ENCODE data around the gene ST8SIA2. TPM values are rescaled to one million over a fixed set of nuclear protein-coding genes. Genes with fewer than 3 reads are reported as not detected.

ST8SIA2 gene
- total RNA-seq, 1 experiment from 2014 or later, result 2.9 TPM

DNA sequence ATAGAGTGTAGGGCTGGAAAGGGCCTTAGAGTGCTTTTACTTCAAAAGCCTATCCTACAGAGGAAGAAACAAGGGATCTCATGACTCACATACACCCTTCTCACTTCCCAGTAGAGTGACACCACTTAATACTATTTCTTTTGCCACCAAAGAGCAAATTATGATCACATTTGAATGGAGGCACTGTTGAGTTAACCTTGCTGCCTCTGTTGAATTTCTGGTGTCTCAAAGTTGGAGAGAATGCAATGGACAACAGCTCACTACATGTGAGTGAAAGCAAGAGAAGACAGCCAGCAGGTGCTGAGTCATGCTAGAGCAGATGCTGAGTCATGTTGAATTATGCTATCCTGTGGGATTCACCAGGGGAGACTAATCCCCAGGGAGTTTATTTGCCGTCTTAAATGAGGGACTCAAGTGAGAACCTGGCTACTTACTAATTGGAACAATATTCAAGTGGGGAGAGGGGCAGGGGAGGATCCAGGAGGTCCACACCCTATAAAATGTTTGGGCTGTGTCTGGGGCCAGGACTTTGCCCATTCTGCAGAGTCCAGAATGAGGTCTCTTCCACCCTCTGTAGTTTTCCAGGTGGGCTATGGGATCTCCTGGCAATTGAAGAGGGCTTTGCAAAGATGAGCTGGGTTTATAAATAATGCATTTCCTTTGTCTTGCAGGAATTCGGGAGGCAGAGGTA is 35.8 kb downstream of the ST8SIA2 start (continued):
- TF ChIP-seq SP1 (CRISPR knock-in tag; conservative IDR thresholded peaks at IDR 0.05) (no peak), NFE2L1 (CRISPR knock-in tag; IDR thresholded peaks at IDR 0.05) (peak; percentile 55; the same call in 1 of the 2 replicates), ZBTB21 (CRISPR knock-in tag; IDR thresholded peaks at IDR 0.05; ENCODE audit: borderline replicate concordance) (no peak)

DNA sequence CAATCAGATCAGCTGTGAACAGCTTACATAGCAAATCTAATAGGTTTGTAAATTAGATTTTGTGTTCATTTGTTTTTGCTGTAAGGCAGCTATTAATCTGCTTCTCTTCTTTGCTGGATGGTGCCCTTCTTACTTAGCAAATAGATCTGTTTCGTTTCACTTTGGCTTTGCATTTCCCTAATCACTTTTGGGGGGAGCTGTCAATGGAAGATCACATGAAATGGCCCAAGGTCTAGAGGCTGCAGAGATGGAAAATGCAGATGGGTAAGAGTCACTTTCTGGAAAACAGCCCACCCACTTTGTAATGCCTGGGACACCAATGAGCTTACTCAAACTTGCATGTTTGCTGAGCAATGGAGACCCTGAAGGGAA is 36.4 kb downstream of the ST8SIA2 start:
- no peak for TF ChIP-seq SMAD3 (CRISPR knock-in tag; IDR thresholded peaks at IDR 0.05; ENCODE audit: borderline replicate concordance)
- no peak for TF ChIP-seq NFYB (CRISPR knock-in tag; conservative IDR thresholded peaks at IDR 0.05; ENCODE audit: low read depth)
- TF ChIP-seq ZBTB21 (CRISPR knock-in tag; IDR thresholded peaks at IDR 0.05; ENCODE audit: borderline replicate concordance), result no peak
- no peak for TF ChIP-seq TP53 (CRISPR knock-in tag; IDR thresholded peaks at IDR 0.05)
- TF ChIP-seq GABPB1 (CRISPR knock-in tag; IDR thresholded peaks at IDR 0.05), result no peak
- CTCF ChIA-PET, result interaction anchor here (1.0 to 1.9 kb wide), 3 partner anchors 11 to 253 kb away, joined by 3 to 6 read pairs (median 4); no protein-coding TSS in a partner anchor
- Mint-ChIP-seq H3K27me3 (ENCODE audit: low read depth) (no peaks in the 10 kb centered on the region), H3K9me3 (no peaks in the 10 kb centered on the region), H3K4me1 (peaks cover 26% of the 10 kb centered on the region), H3K36me3 (no peaks in the 10 kb centered on the region), H3K27ac (no peak overlapping the region; the same call in 1 of the 2 replicates), H3K4me3 (no peak overlapping the region)
- ATAC-seq (no peak), DNase-seq (ENCODE audit: low spot score) (no peak)
- POLR2A ChIA-PET, result no interaction called here

DNA sequence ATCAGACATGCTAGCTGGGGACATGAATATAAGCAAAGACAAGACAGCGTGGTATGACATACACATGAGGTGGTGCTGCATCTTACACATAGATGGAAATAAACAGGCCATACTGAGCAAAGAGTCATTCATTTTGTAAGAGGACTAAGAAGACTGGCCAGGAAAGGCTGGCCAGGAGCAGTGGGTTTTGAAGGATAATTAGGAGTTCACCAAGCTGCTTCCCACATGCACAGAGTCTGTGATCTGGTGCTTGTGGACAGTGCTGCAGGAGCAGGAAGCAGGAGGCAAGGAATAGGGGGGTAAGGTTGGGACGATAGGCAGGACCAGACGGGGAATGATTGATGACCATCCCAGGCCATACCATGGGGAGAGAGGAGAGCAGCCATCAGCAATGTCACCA is 41.5 kb downstream of the ST8SIA2 start:
- ChIA-PET CTCF (no interaction called here), POLR2A (no interaction called here)
- H3K36me3 Mint-ChIP-seq, result no peaks in the 10 kb centered on the region
- H3K9me3 Mint-ChIP-seq, result no peaks in the 10 kb centered on the region
- TF ChIP-seq GTF2I (CRISPR knock-in tag; conservative IDR thresholded peaks at IDR 0.05) (no peak), ATF1 (CRISPR knock-in tag; IDR thresholded peaks at IDR 0.05) (no peak), NFE2L1 (CRISPR knock-in tag; IDR thresholded peaks at IDR 0.05) (no peak), NR1H2 (CRISPR knock-in tag; IDR thresholded peaks at IDR 0.05) (no peak), MYBL2 (CRISPR knock-in tag; IDR thresholded peaks at IDR 0.05) (no peak), ZNF232 (CRISPR knock-in tag; IDR thresholded peaks at IDR 0.05) (no peak), OVOL2 (CRISPR knock-in tag; IDR thresholded peaks at IDR 0.05; ENCODE audit: borderline replicate concordance) (no peak), JAZF1 (CRISPR knock-in tag; IDR thresholded peaks at IDR 0.05) (no peak), SOX15 (CRISPR knock-in tag; IDR thresholded peaks at IDR 0.05) (no peak), TCF7 (CRISPR knock-in tag; IDR thresholded peaks at IDR 0.05; ENCODE audit: low read depth) (no peak)
- TF ChIP-seq, protein P1, sequence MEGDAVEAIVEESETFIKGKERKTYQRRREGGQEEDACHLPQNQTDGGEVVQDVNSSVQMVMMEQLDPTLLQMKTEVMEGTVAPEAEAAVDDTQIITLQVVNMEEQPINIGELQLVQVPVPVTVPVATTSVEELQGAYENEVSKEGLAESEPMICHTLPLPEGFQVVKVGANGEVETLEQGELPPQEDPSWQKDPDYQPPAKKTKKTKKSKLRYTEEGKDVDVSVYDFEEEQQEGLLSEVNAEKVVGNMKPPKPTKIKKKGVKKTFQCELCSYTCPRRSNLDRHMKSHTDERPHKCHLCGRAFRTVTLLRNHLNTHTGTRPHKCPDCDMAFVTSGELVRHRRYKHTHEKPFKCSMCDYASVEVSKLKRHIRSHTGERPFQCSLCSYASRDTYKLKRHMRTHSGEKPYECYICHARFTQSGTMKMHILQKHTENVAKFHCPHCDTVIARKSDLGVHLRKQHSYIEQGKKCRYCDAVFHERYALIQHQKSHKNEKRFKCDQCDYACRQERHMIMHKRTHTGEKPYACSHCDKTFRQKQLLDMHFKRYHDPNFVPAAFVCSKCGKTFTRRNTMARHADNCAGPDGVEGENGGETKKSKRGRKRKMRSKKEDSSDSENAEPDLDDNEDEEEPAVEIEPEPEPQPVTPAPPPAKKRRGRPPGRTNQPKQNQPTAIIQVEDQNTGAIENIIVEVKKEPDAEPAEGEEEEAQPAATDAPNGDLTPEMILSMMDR (IDR thresholded peaks at IDR 0.05), result no peak
- H3K27ac Mint-ChIP-seq, result no peak overlapping the region
- peaks cover 6% of the 10 kb centered on the region for H3K4me1 Mint-ChIP-seq
- DNase-seq (ENCODE audit: low spot score) (no peak), ATAC-seq (no peak)
- no peaks in the 10 kb centered on the region for H3K27me3 Mint-ChIP-seq (ENCODE audit: low read depth)
- H3K4me3 Mint-ChIP-seq, result no peak overlapping the region

DNA sequence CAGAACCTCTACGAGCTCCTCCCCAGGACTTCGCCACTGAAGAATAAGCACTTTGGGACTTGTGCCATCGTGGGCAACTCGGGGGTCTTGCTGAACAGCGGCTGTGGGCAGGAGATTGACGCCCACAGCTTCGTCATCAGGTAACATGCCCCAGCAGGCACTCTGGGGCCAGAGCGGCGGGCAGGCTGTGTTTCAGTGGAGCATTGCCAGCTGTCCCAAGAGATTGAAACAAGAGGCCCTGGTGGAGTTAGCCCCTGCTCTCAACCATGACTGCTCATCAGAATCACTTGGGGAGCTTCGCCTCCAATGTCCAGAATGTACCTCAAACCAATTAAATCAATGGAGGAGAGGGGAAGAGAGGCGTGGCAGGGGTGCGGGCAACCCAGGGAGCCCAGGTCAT is 44.8 kb downstream of the ST8SIA2 start:
- CTCF ChIA-PET, result no interaction called here
- POLR2A ChIA-PET, result no interaction called here
- no peak overlapping the region for H3K27ac Mint-ChIP-seq

More for the DNA sequence above, 44.8 kb downstream of the ST8SIA2 start:
- H3K36me3 Mint-ChIP-seq, result no peaks in the 10 kb centered on the region
- no peaks in the 10 kb centered on the region for H3K9me3 Mint-ChIP-seq
- no peaks in the 10 kb centered on the region for H3K4me1 Mint-ChIP-seq
- TF ChIP-seq, protein P2, sequence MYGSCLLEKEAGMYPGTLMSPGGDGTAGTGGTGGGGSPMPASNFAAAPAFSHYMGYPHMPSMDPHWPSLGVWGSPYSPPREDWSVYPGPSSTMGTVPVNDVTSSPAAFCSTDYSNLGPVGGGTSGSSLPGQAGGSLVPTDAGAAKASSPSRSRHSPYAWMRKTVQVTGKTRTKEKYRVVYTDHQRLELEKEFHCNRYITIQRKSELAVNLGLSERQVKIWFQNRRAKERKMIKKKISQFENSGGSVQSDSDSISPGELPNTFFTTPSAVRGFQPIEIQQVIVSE (CRISPR knock-in tag; IDR thresholded peaks at IDR 0.05; ENCODE audit: borderline replicate concordance), result no peak
- TF ChIP-seq, protein P3, sequence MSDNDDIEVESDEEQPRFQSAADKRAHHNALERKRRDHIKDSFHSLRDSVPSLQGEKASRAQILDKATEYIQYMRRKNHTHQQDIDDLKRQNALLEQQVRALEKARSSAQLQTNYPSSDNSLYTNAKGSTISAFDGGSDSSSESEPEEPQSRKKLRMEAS (CRISPR knock-in tag; IDR thresholded peaks at IDR 0.05), result no peak
- TF ChIP-seq TCF7 (CRISPR knock-in tag; IDR thresholded peaks at IDR 0.05; ENCODE audit: low read depth) (no peak), SP1 (CRISPR knock-in tag; conservative IDR thresholded peaks at IDR 0.05) (no peak), NFATC4 (CRISPR knock-in tag; IDR thresholded peaks at IDR 0.05) (no peak), GTF2I (CRISPR knock-in tag; conservative IDR thresholded peaks at IDR 0.05) (no peak), ZNF138 (CRISPR knock-in tag; conservative IDR thresholded peaks at IDR 0.05) (no peak)
- TF ChIP-seq, protein P4, sequence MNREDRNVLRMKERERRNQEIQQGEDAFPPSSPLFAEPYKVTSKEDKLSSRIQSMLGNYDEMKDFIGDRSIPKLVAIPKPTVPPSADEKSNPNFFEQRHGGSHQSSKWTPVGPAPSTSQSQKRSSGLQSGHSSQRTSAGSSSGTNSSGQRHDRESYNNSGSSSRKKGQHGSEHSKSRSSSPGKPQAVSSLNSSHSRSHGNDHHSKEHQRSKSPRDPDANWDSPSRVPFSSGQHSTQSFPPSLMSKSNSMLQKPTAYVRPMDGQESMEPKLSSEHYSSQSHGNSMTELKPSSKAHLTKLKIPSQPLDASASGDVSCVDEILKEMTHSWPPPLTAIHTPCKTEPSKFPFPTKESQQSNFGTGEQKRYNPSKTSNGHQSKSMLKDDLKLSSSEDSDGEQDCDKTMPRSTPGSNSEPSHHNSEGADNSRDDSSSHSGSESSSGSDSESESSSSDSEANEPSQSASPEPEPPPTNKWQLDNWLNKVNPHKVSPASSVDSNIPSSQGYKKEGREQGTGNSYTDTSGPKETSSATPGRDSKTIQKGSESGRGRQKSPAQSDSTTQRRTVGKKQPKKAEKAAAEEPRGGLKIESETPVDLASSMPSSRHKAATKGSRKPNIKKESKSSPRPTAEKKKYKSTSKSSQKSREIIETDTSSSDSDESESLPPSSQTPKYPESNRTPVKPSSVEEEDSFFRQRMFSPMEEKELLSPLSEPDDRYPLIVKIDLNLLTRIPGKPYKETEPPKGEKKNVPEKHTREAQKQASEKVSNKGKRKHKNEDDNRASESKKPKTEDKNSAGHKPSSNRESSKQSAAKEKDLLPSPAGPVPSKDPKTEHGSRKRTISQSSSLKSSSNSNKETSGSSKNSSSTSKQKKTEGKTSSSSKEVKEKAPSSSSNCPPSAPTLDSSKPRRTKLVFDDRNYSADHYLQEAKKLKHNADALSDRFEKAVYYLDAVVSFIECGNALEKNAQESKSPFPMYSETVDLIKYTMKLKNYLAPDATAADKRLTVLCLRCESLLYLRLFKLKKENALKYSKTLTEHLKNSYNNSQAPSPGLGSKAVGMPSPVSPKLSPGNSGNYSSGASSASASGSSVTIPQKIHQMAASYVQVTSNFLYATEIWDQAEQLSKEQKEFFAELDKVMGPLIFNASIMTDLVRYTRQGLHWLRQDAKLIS (CRISPR knock-in tag; IDR thresholded peaks at IDR 0.05; ENCODE audit: borderline replicate concordance), result no peak
- ATAC-seq (no peak), DNase-seq (ENCODE audit: low spot score) (no peak)
- H3K4me3 Mint-ChIP-seq, result no peak overlapping the region
- no peaks in the 10 kb centered on the region; the same call in 1 of the 2 replicates for H3K27me3 Mint-ChIP-seq (ENCODE audit: low read depth)

Measured in WTC11 (cell line).